CD4-positive, alpha-beta T cell (primary cell): ENCODE results near the gene MSLN. TPM values are rescaled to one million over a fixed set of nuclear protein-coding genes. Genes with fewer than 3 reads are reported as not detected.

Experiments used
- ATAC-seq: fragments of 200-7000 bp; cut with Tn5 transposase; one replicate; pipeline ENCODE4 v1.10.0; 2022; ENCODE audit warnings: mild to moderate bottlenecking; ENCODE audit not compliant: poor library complexity
- CTCF ChIA-PET: fragments of 350-600 bp; sonication (Branson Sonifier 250); formaldehyde crosslinking; loops from one replicate; lab custom pipeline; 2021; ENCODE audit warnings: antibody characterized with exemption, inconsistent platforms; lab: Charles Lee
- POLR2A ChIA-PET: fragments of 350-600 bp; sonication (Branson Sonifier 250); formaldehyde crosslinking; loops from one replicate; lab custom pipeline; 2021; ENCODE audit warnings: antibody characterized with exemption, inconsistent platforms; lab: Charles Lee
- DNase-seq, 14 experiments: peaks; one replicate each; pipeline ENCODE4 v3.0.0-alpha.2; 2013 to 2020; ENCODE audit warnings: mixed read lengths in 2 of 14
- H3K27ac ChIP-seq, 2 donors: one replicate each; pipeline versions ENCODE4 v1.5.1 to v1.7.0; 2013; ENCODE audit warnings: low read length in 2 of 2, low read depth in 1 of 2, mild to moderate bottlenecking in 1 of 2
- H3K27me3 ChIP-seq, 2 experiments: 1 replicate in 1 of 2; 2 replicates in 1 of 2; pipeline versions ENCODE4 v1.6.1 to v1.7.0; 2013; ENCODE audit warnings: low read length in 2 of 2, control low read depth in 1 of 2, mild to moderate bottlenecking in 1 of 2, moderate library complexity in 1 of 2; ENCODE audit not compliant: insufficient read depth in 2 of 2, control insufficient read depth in 1 of 2
- H3K36me3 ChIP-seq: one replicate; pipeline ENCODE4 v1.6.1; 2013; ENCODE audit warnings: low read length, control low read depth; ENCODE audit not compliant: insufficient read depth
- H3K4me1 ChIP-seq: one replicate; pipeline ENCODE4 v1.6.1; 2013; ENCODE audit warnings: low read length, control low read depth; ENCODE audit not compliant: insufficient read depth
- H3K4me3 ChIP-seq: one replicate; pipeline ENCODE4 v1.5.1; 2013; ENCODE audit warnings: mild to moderate bottlenecking, low read length, moderate library complexity
- H3K9me3 ChIP-seq, 2 experiments: 1 replicate in 1 of 2; 2 replicates in 1 of 2; pipeline versions ENCODE4 v1.6.1 to v1.7.0; 2013; ENCODE audit warnings: low read length in 2 of 2, mild to moderate bottlenecking in 2 of 2, control low read depth in 1 of 2, moderate library complexity in 1 of 2; ENCODE audit not compliant: control insufficient read depth in 1 of 2, insufficient read depth in 1 of 2
- H3K27ac Mint-ChIP-seq: one replicate; pipeline ENCODE4 v1.8.0; 2020; ENCODE audit warnings: mixed read lengths
- H3K27me3 Mint-ChIP-seq: one replicate; pipeline ENCODE4 v1.8.0; 2021; ENCODE audit warnings: mixed read lengths
- H3K36me3 Mint-ChIP-seq: one replicate; pipeline ENCODE4 v1.8.0; 2021; ENCODE audit warnings: low read depth, mixed read lengths
- H3K4me1 Mint-ChIP-seq: one replicate; pipeline ENCODE4 v1.8.0; 2021; ENCODE audit warnings: low read depth, mixed read lengths
- H3K4me3 Mint-ChIP-seq: one replicate; pipeline ENCODE4 v1.8.0; 2020; ENCODE audit warnings: mild to moderate bottlenecking, mixed read lengths
- H3K9me3 Mint-ChIP-seq: one replicate; pipeline ENCODE4 v1.8.0; 2020; ENCODE audit warnings: mixed read lengths
- intact Hi-C, 2 experiments: fragments of 100-400 bp; cut with DNase I in 1 of 2; cut with micrococcal nuclease in 1 of 2; formaldehyde crosslinking; loops; one replicate each; pipeline versions ENCODE4 v1.15.1 to v1.9.0; 2023 to 2025; cut with DNase I, micrococcal nuclease
- microRNA-seq: library from miRNA; unstranded; fragments of <30 nt; microRNA quantifications from one replicate; pipeline ENCODE4 v1.2.0, GENCODE V29; 2021; ENCODE audit warnings: borderline microRNAs expressed, borderline replicate concordance
- total RNA-seq, 174 experiments: library from RNA in 2 of 174; stranded (reverse) in 2 of 174; gene quantifications; one replicate each; pipeline ENCODE4 v1.2.3 and lab custom pipeline; 2021 to 2026
- TF ChIP-seq, protein P1 (sequence below): fragments of 200-600 bp; IDR thresholded peaks from one replicate; pipeline ENCODE4 v1.8.0; 2022; ENCODE audit warnings: antibody characterized with exemption, mild to moderate bottlenecking

Gene MSLN
- total RNA-seq, 2 experiments from 2014 or later: not detected

- Histone ChIP-seq H3K27ac (no peak overlapping the region), H3K36me3 (no peaks in the 10 kb centered on the region), H3K9me3 (peaks cover 0 to 29% of the 10 kb centered on the region in 2 experiments), H3K4me1 (peaks cover 23% of the 10 kb centered on the region), H3K27me3 (peaks cover 20 to 43% of the 10 kb centered on the region in 2 experiments), H3K4me3 (no peak overlapping the region)
- Mint-ChIP-seq H3K36me3 (no peaks in the 10 kb centered on the region), H3K27me3 (peaks cover 38% of the 10 kb centered on the region), H3K4me1 (peaks cover 11% of the 10 kb centered on the region), H3K4me3 (no peak overlapping the region), H3K27ac (no peak overlapping the region), H3K9me3 (no peaks in the 10 kb centered on the region)
- TF ChIP-seq, protein P1, sequence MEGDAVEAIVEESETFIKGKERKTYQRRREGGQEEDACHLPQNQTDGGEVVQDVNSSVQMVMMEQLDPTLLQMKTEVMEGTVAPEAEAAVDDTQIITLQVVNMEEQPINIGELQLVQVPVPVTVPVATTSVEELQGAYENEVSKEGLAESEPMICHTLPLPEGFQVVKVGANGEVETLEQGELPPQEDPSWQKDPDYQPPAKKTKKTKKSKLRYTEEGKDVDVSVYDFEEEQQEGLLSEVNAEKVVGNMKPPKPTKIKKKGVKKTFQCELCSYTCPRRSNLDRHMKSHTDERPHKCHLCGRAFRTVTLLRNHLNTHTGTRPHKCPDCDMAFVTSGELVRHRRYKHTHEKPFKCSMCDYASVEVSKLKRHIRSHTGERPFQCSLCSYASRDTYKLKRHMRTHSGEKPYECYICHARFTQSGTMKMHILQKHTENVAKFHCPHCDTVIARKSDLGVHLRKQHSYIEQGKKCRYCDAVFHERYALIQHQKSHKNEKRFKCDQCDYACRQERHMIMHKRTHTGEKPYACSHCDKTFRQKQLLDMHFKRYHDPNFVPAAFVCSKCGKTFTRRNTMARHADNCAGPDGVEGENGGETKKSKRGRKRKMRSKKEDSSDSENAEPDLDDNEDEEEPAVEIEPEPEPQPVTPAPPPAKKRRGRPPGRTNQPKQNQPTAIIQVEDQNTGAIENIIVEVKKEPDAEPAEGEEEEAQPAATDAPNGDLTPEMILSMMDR: no peak
- ATAC-seq (no peak), DNase-seq (no peak)
- ChIA-PET CTCF (no interaction called here), POLR2A (no interaction called here)
- intact Hi-C loops: loop anchor here in 1 of 2 experiments (10.0 kb wide), 1 partner anchor 378 kb away; no protein-coding TSS in a partner anchor
Measured at GRCh38 chr16:817001-817906, 56.7 kb downstream of the MSLN start.

DNA sequence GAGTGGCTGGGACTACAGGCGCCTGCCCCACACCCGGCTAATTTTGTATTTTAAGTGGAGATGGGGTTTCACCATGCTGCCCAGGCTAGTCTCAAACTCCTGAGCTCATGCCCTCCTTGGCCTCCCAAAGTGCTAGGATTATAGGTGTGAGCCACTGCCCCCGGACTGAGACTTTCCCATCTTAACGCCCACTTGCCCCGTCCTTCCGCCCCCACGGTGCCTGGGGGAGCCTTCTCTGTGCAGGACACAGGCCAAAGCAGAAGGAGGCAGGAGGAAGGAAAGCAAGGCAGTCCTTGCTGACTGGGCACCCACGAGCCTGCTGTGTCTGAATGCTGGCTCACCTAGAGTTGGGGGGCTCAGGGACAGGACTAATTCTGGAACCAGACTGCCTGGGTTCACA lies 57.6 kb downstream of the MSLN start:
- Histone ChIP-seq H3K27ac (no peak overlapping the region), H3K27me3 (peaks cover 14 to 37% of the 10 kb centered on the region in 2 experiments), H3K9me3 (peaks cover 0 to 29% of the 10 kb centered on the region in 2 experiments), H3K4me1 (peaks cover 22% of the 10 kb centered on the region), H3K36me3 (no peaks in the 10 kb centered on the region), H3K4me3 (no peak overlapping the region)
- no peaks in the 10 kb centered on the region for H3K36me3 Mint-ChIP-seq
- peaks cover 11% of the 10 kb centered on the region for H3K4me1 Mint-ChIP-seq
- DNase-seq (no peak), ATAC-seq (no peak)
- CTCF ChIA-PET: no interaction called here
- TF ChIP-seq, protein P1: no peak
- intact Hi-C loops: loop anchor here in 1 of 2 experiments (10.0 kb wide), 1 partner anchor 377 kb away; no protein-coding TSS in a partner anchor
- no peaks in the 10 kb centered on the region for H3K9me3 Mint-ChIP-seq
- H3K27ac Mint-ChIP-seq: no peak overlapping the region
- no peak overlapping the region for H3K4me3 Mint-ChIP-seq
- POLR2A ChIA-PET: no interaction called here
- H3K27me3 Mint-ChIP-seq: peaks cover 33% of the 10 kb centered on the region

Small RNA genes lying within 50 kb of the gene (microRNA-seq; reads per million reads assigned to microRNA genes)
- not detected for gene MIR662

Other genes starting within 250 kb of the MSLN start
- 10 to 100 TPM; 35.5 to 36.9 TPM for gene CAPN15, start 233.0 kb upstream of the MSLN start, total RNA-seq
- not detected for gene PRR35, start 200.3 kb upstream of the MSLN start, total RNA-seq
- under 1 TPM; 0.45 to 0.55 TPM for gene NHLRC4, start 193.7 kb upstream of the MSLN start, total RNA-seq
- gene PIGQ, start 190.8 kb upstream of the MSLN start, total RNA-seq: 10 to 100 TPM; 22.8 to 27.0 TPM
- 1 to 10 TPM; 8.9 to 9.5 TPM for gene RAB40C, start 170.7 kb upstream of the MSLN start, total RNA-seq
- gene WFIKKN1, start 129.7 kb upstream of the MSLN start, total RNA-seq: under 1 TPM; 0.64 to 0.99 TPM
- 10 to 100 TPM; 39.5 to 39.6 TPM for gene METTL26, start 124.4 kb upstream of the MSLN start, total RNA-seq
- 10 to 100 TPM; 11.4 to 14.6 TPM for gene MCRIP2, start 118.9 kb upstream of the MSLN start, total RNA-seq
- 10 to 100 TPM in 1 of 2 experiments, 1 to 10 TPM in 1; 8.1 to 10.3 TPM for gene WDR90, start 111.4 kb upstream of the MSLN start, total RNA-seq
- 100 to 1,000 TPM; 202 to 209 TPM for gene RHOT2, start 92.6 kb upstream of the MSLN start, total RNA-seq
- 1 to 10 TPM; 6.6 to 6.9 TPM for gene RHBDL1, start 85.1 kb upstream of the MSLN start, total RNA-seq
- 10 to 100 TPM; 46.9 to 53.9 TPM for gene STUB1, start 80.3 kb upstream of the MSLN start, total RNA-seq
- gene JMJD8, start 76.4 kb upstream of the MSLN start, total RNA-seq: 10 to 100 TPM; 22.0 to 23.6 TPM
- gene WDR24, start 70.3 kb upstream of the MSLN start, total RNA-seq: 10 to 100 TPM; 12.1 to 12.6 TPM
- 10 to 100 TPM; 11.0 to 11.7 TPM for gene FBXL16, start 54.9 kb upstream of the MSLN start, total RNA-seq
- gene METRN, start 45.6 kb upstream of the MSLN start, total RNA-seq: 1 to 10 TPM; 2.6 to 3.2 TPM
- 1 to 10 TPM; 8.1 TPM for gene ANTKMT, start 39.6 kb upstream of the MSLN start, total RNA-seq
- 1 to 10 TPM; 1.2 to 2.7 TPM for gene CCDC78, start 34.3 kb upstream of the MSLN start, total RNA-seq
- 1 to 10 TPM; 7.1 to 9.2 TPM for gene HAGHL, start 33.6 kb upstream of the MSLN start, total RNA-seq
- 10 to 100 TPM; 33.3 to 38.2 TPM for gene CIAO3, start 19.7 kb upstream of the MSLN start, total RNA-seq
- 10 to 100 TPM; 12.8 to 15.0 TPM for gene RPUSD1, start 27.6 kb downstream of the MSLN start, total RNA-seq
- 10 to 100 TPM; 30.7 to 31.1 TPM for gene CHTF18, start 27.9 kb downstream of the MSLN start, total RNA-seq
- not detected for gene GNG13, start 40.0 kb downstream of the MSLN start, total RNA-seq
- gene LMF1, start 210.2 kb downstream of the MSLN start, total RNA-seq: 10 to 100 TPM; 26.8 to 27.6 TPM
- 1 to 10 TPM; 1.4 to 2.3 TPM for gene SOX8, start 221.0 kb downstream of the MSLN start, total RNA-seq